Muscle layer of colon (tissue), 2 donors: ENCODE results near the gene NISCH.
A peak's percentile ranks its signal among the peaks of the same experiment; 100 is the strongest.

Experiments
- H3K27ac ChIP-seq: one replicate; pipeline ENCODE4 v1.7.0; 2013; ENCODE audit warnings: low read depth, mild to moderate bottlenecking, low read length, moderate library complexity
- H3K27me3 ChIP-seq, 2 donors: one replicate each; pipeline ENCODE4 v1.7.0; 2013; ENCODE audit warnings: low read length in 2 of 2, mild to moderate bottlenecking in 2 of 2; ENCODE audit not compliant: insufficient read depth in 2 of 2, control insufficient read depth in 1 of 2
- H3K36me3 ChIP-seq: one replicate; pipeline ENCODE4 v1.7.0; 2013; ENCODE audit warnings: mild to moderate bottlenecking, low read length; ENCODE audit not compliant: insufficient read depth
- H3K4me1 ChIP-seq: one replicate; pipeline ENCODE4 v1.7.0; 2013; ENCODE audit warnings: mild to moderate bottlenecking, low read length; ENCODE audit not compliant: insufficient read depth
- H3K4me3 ChIP-seq, 2 donors: one replicate each; pipeline ENCODE4 v1.7.0; 2013; ENCODE audit warnings: low read length in 2 of 2, low read depth in 1 of 2, mild to moderate bottlenecking in 1 of 2, moderate library complexity in 1 of 2
- H3K9ac ChIP-seq: one replicate; pipeline ENCODE4 v1.7.0; 2013; ENCODE audit warnings: low read length
- H3K9me3 ChIP-seq: one replicate; pipeline ENCODE4 v1.7.0; 2013; ENCODE audit warnings: mild to moderate bottlenecking, low read length
- donor health status: abdominal sarcoma.
- donor health status: Adenocarcinoma of cecum.

The NISCH gene

DNA sequence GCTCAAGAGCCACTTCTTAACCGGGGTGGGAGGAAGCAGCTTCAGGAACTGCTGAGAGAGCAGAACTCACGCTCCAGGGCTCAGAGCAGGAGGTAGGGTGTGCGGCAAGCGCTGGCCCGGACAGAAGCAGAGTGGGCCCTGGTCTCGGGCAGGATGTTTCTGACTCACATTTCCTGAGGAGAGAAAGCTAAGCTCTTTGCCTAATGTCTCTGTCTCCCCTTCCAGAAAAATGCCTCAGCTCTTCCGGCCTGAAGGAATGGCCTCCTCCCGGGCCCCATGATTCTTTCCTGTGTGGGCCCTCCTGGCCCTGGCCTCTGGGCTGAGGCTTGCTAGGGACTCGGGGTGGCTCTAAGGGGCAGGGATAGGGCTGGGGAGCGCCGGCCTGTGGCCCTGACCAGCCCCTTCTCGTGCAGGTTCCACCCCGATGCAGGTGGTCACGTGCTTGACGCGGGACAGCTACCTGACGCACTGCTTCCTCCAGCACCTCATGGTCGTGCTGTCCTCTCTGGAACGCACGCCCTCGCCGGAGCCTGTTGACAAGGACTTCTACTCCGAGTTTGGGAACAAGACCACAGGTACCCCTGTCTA lies 35.6 kb downstream of the NISCH start:
- peak overlapping the region; percentile 22 for H3K27ac ChIP-seq
- no peak overlapping the region for H3K9ac ChIP-seq
- H3K36me3 ChIP-seq, result peaks cover 77% of the 10 kb centered on the region
- H3K4me1 ChIP-seq, result no peaks in the 10 kb centered on the region
- no peaks in the 10 kb centered on the region for H3K27me3 ChIP-seq
- H3K4me3 ChIP-seq, result no peak overlapping the region
- H3K9me3 ChIP-seq, result no peaks in the 10 kb centered on the region

DNA sequence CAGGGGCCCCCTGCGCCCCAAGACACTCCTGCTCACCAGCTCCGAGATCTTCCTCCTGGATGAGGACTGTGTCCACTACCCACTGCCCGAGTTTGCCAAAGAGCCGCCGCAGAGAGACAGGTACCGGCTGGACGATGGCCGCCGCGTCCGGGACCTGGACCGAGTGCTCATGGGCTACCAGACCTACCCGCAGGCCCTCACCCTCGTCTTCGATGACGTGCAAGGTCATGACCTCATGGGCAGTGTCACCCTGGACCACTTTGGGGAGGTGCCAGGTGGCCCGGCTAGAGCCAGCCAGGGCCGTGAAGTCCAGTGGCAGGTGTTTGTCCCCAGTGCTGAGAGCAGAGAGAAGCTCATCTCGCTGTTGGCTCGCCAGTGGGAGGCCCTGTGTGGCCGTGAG lies 36.7 kb downstream of the NISCH start:
- no peak overlapping the region for H3K4me3 ChIP-seq
- no peaks in the 10 kb centered on the region for H3K27me3 ChIP-seq
- no peak overlapping the region for H3K27ac ChIP-seq
- H3K9me3 ChIP-seq, result no peaks in the 10 kb centered on the region
- H3K9ac ChIP-seq, result no peak overlapping the region
- peaks cover 68% of the 10 kb centered on the region for H3K36me3 ChIP-seq
- no peaks in the 10 kb centered on the region for H3K4me1 ChIP-seq

DNA sequence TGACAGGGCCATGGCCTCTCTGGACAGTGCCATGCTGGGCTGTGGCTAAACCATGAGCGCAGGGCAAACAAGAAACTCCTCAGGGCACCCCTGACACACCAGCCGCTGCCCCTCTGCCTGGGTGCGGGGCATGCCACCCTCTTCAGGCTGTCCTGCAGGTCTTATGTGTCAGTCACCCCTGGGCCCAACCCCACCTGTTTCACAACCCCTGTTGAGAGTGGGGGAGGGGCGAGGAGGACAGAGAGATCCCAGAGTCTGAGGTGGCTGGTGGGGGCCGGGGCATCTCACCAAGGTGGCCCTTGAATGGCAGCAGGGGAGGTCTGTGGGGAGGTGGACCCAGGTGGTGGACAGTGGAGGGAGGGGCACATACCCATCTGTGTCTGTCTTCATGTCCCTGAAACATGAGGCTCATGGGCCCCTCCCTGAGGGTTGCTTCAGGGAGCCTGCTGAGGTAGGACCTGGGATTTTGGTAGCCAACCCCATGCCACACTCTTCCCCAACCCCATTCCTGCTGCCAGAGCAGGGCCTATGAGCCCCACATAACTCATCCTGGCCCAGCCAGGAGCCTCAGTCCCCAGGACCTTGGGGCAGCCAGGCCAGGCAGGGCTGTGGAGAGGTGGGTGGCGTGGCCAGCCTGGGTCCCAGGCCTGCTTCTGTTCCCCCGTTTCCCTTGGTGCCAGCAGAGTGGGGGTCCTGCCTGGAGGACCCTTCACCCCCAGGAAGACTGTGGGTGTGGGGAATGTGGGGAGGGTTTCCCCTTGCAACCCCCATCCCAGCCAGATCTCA lies 38.0 kb downstream of the NISCH start:
- H3K9ac ChIP-seq, result no peak overlapping the region
- H3K4me1 ChIP-seq, result no peaks in the 10 kb centered on the region
- H3K36me3 ChIP-seq, result peaks cover 55% of the 10 kb centered on the region

DNA sequence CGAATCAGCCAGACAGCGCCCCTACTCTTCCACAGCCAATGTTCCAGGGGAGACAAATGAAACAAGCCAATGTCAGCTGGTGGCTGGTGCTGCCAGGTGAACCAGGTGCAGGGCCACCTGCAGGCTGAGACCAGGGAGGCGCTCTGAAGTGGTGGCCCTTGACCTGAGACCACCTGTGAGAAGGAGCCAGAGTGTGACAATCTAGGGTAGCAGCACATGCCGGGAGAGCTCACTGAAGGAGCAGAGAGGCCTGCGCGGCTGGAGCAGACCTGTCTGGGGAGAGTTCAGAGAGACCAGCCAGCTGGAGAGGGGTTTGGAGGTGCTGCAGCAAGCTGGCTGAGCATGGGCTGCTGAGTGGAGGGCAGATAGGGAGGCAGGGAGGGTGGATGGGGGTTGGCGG lies 39.0 kb downstream of the NISCH start:
- no peak overlapping the region for H3K9ac ChIP-seq
- H3K4me3 ChIP-seq, result no peak overlapping the region
- H3K27me3 ChIP-seq, result no peaks in the 10 kb centered on the region
- H3K36me3 ChIP-seq, result peaks cover 47% of the 10 kb centered on the region
- no peaks in the 10 kb centered on the region for H3K4me1 ChIP-seq
- no peak overlapping the region for H3K27ac ChIP-seq
- no peaks in the 10 kb centered on the region for H3K9me3 ChIP-seq

More for the DNA sequence above, 38.0 kb downstream of the NISCH start:
- Histone ChIP-seq H3K9me3 (no peaks in the 10 kb centered on the region), H3K4me3 (no peak overlapping the region), H3K27ac (no peak overlapping the region), H3K27me3 (no peaks in the 10 kb centered on the region)

DNA sequence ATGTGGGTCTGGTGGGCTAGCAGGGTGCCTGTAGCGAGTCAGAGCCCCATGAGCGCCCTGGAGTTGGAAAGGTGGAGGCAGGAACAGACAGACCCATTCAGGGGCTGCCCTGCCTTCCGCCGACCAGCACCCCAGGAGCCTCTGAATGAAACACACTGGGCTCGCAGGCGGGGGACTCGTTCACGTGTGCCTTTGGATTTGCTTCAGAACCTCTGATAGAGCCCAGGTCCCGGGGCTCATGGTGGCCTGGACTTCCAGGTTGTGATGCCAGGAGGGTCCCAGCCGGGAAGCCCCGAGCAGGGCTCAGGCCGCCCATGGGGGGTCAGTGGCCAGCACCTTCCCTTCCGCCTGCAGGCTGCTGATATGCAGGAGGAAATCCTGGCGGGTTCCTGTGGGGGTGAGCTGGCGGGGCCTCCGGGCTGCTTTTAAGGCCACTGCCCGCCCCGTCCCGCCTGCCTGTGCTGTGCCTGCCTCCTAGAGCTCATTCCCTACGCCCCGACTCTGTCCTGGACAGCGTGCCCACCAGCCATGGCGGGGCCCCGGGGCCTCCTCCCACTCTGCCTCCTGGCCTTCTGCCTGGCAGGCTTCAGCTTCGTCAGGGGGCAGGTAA lies 39.6 kb downstream of the NISCH start, which contains the start of gene STAB1:
TSS of gene STAB1 (plus strand) at position 453 of the 610 bp plus-strand sequence. CDS start at position 529, 76 bp downstream.
- H3K27me3 ChIP-seq, result no peaks in the 10 kb centered on the region
- no peaks in the 10 kb centered on the region for H3K9me3 ChIP-seq
- peak within 1 kb of the TSS in 1 of 2 donors; percentile 32 for H3K4me3 ChIP-seq
- peaks cover 41% of the 10 kb centered on the region for H3K36me3 ChIP-seq
- peak within 1 kb of the TSS; percentile 44 for H3K27ac ChIP-seq
- H3K9ac ChIP-seq, result no peak within 1 kb of the TSS
- no peaks in the 10 kb centered on the region for H3K4me1 ChIP-seq

DNA sequence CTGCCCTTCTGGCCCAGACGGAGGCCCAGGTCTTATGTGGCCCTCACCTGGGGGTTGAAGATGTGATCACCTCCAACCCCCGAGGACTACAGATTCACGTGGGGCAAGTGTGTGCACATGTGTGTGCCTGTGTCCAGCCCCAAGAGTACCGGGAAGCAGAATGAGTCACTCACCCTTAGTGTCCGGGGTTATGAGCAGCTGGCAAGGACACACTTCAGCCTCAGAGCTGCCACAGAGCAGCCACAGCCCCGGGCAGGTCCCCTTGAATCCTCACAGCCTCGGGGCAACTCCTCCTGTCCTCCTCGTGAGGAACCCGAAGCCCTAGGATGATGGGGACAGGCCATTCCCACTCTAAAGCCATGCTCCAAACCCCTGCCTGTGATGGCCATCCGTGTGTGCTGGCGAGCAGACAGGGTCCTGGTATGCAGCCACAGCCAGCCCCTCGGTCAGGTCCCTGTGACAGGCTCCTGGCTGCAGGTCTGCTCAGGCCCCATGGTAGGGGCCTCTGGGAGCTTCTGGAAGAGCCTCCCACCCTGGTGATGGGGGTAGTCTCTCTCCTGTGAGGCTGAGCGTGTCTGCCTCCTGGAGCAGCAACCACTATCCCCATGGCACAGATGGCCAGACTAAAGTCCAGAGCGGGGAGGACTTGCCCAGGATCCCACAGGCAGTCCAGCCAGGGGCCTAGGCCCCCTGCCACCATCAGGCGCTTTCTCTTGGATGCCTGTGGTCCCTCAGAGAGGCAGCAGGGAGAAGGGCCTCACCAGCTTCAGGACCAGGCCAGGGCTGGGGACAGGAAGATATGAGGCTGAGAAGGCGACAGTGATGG lies 40.6 kb downstream of the NISCH start:
- Histone ChIP-seq H3K4me3 (peak overlapping the region in 1 of 2 donors; percentile 32), H3K9ac (no peak overlapping the region), H3K27ac (peak overlapping the region; percentile 44), H3K9me3 (no peaks in the 10 kb centered on the region), H3K36me3 (peaks cover 31% of the 10 kb centered on the region), H3K27me3 (no peaks in the 10 kb centered on the region), H3K4me1 (no peaks in the 10 kb centered on the region)

DNA sequence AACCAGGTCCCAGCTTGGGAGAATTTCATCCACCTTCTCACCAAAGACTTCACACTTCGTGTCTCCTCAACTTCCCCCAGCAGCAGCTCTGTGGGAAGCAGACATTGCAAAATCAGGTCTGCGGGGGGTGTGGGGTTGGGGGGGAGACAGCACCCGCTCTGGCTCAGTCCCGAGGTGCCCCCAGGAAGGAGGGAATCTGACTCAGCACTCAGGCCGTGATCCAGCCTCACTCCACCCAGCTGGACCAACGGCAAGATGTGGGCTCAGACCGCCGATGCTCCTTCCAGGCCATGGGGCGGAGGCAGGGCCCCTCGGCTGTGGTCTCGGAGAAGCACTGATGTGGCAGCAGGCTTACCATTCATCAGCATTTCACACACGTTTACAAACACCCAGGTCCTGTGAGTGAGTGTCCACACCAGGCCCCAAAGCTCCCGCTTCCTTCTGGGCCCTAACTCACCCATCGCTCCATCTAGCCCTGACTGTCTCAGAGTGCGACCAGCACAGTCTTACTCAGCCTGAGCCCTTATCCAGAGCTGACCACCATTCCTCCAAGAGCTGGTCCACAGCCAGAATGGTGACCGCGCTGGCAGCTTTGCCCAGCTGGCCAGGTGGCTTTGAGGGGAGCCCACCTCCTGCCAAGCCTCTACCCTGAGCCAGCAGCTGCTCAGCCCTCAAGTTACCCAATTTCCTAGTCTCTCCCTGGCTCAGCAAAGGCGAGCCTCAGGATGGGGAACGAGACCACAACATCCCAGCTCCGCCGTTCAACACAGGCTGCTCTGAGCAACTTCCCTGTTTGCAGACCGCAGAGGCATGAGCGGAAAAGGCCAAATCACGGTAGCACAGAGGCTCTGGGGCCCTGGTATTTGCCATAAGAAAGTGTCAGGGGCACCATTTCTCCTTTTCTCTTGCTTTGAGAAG lies 43.0 kb downstream of the NISCH start:
- H3K9ac ChIP-seq, result no peak overlapping the region
- no peak overlapping the region for H3K27ac ChIP-seq
- H3K27me3 ChIP-seq, result no peaks in the 10 kb centered on the region
- no peaks in the 10 kb centered on the region for H3K9me3 ChIP-seq
- H3K4me3 ChIP-seq, result no peak overlapping the region
- H3K36me3 ChIP-seq, result peaks cover 8% of the 10 kb centered on the region
- H3K4me1 ChIP-seq, result no peaks in the 10 kb centered on the region

DNA sequence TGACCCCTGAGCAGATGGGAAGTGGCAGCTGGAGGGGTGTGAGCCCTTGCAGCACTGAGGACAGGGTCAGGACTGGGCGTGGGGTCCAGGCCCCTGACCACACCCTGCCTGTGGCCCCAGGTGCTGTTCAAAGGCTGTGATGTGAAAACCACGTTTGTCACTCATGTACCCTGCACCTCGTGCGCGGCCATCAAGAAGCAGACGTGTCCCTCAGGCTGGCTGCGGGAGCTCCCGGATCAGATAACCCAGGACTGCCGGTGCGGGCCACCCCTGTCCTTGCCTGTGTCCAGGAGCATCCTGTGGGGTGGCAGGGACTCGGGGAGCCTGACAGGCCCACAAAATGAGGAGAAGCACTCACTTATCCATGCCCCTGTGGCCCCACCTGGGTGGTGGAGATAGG lies 45.6 kb downstream of the NISCH start:
- no peaks in the 10 kb centered on the region for H3K9me3 ChIP-seq
- no peak overlapping the region for H3K9ac ChIP-seq
- H3K4me3 ChIP-seq, result no peak overlapping the region
- no peak overlapping the region for H3K27ac ChIP-seq
- peaks cover 4% of the 10 kb centered on the region for H3K36me3 ChIP-seq
- H3K27me3 ChIP-seq, result no peaks in the 10 kb centered on the region
- H3K4me1 ChIP-seq, result no peaks in the 10 kb centered on the region

DNA sequence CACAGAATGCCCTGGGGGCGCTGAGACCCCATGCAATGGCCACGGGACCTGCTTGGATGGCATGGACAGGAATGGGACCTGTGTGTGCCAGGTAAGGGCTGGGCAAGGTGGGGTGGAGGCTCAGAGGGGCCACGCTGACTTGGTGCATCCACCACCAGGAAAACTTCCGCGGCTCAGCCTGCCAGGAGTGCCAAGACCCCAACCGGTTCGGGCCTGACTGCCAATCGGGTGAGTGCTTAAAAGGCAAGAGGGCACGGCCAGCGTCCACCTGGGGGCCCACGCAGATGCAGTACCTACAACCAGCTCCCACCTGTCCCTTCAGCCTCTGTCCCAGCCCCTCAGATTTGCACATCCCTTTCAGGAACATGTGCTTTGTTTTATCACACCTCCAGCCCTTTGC lies 46.6 kb downstream of the NISCH start:
- H3K36me3 ChIP-seq, result peaks cover 4% of the 10 kb centered on the region
- H3K4me3 ChIP-seq, result no peak overlapping the region
- H3K27me3 ChIP-seq, result no peaks in the 10 kb centered on the region
- H3K27ac ChIP-seq, result no peak overlapping the region
- no peak overlapping the region for H3K9ac ChIP-seq
- no peaks in the 10 kb centered on the region for H3K9me3 ChIP-seq
- H3K4me1 ChIP-seq, result no peaks in the 10 kb centered on the region

DNA sequence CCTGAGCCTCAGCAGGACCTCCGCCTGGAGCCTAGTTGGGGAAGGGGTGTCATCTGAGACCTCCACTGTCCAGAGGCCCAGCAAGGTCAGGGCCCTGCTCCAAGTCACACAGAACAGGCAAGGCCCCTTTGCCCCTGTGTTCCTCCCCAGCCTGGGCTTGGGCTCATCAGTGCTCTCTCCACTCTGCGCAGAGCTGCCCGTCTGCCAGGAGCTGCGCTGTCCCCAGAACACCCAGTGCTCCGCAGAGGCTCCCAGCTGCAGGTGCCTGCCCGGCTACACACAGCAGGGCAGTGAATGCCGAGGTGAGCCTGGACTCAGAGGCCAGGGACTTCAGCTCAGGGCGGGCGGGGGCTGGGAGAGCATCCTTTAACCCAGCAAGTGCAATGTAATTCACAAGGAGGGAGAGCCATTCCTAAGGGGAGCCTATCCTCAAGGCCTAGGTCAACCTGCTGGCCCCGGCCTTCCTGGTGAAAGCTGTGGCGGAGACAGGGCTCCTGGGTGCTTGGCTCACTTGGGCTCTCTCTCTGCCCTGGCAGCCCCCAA lies 47.5 kb downstream of the NISCH start:
- H3K9me3 ChIP-seq, result no peaks in the 10 kb centered on the region
- H3K27me3 ChIP-seq, result no peaks in the 10 kb centered on the region
- H3K9ac ChIP-seq, result no peak overlapping the region
- no peak overlapping the region for H3K4me3 ChIP-seq
- H3K36me3 ChIP-seq, result peaks cover 4% of the 10 kb centered on the region
- no peak overlapping the region for H3K27ac ChIP-seq
- no peaks in the 10 kb centered on the region for H3K4me1 ChIP-seq
